ENCODE results near the gene RNF146. TPM values are rescaled to one million over a fixed set of nuclear protein-coding genes. Genes with fewer than 3 reads are reported as not detected.
"Not testable (repeated sequence)": the region's sequence is repeated elsewhere in the genome, so short reads cannot be mapped to it uniquely, and the experiment has no call there.

The RNF146 gene
- total RNA-seq, 2 experiments from 2014 or later, result 27.9 to 30.5 TPM

- CTCF ChIA-PET, result no interaction called here
- Mint-ChIP-seq H3K27me3 (no peaks in the 10 kb centered on the region), H3K36me3 (ENCODE audit: low read depth) (peaks cover 23% of the 10 kb centered on the region), H3K27ac (no peak overlapping the region), H3K4me3 (no peak overlapping the region), H3K9me3 (no peaks in the 10 kb centered on the region), H3K4me1 (no peaks in the 10 kb centered on the region)
- DNase-seq, result no peak
- POLR2A ChIA-PET, result interaction anchor here (1.0 kb wide), 1 partner anchor 13 kb away, joined by 3 read pairs; no protein-coding TSS in a partner anchor
Measured at GRCh38 chr6:127319686-127320085, 53.0 kb downstream of the RNF146 start.

DNA sequence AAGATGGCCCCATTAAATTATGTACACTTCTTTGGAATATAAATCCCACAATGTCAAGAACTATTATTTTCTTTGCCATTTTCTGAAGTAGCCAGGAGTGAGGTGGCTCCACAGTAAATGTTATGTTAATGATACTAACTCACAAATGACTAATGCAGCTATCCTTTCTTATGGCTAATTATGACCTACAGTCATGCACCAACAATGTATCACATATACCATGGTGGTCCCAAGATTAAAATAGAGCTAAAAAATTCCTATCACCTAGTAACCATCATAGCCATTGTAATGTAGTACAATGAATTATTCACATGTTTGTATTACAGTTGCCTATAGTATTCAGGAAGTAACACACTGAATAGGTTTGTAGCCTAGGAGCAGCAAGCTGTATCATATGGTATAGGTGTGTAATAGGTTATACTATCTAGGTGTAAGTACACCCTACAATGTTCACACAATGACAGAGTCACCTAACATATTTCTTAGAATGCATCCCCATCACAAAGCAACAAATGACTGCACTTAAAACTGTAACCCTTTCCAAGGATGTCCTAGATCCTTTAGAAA is 61.5 kb downstream of the RNF146 start:
- Mint-ChIP-seq H3K27ac (no peak overlapping the region), H3K4me1 (peaks cover 6% of the 10 kb centered on the region), H3K36me3 (ENCODE audit: low read depth) (peaks cover 30% of the 10 kb centered on the region), H3K27me3 (no peaks in the 10 kb centered on the region), H3K9me3 (no peaks in the 10 kb centered on the region), H3K4me3 (no peak overlapping the region)
- no peak for DNase-seq
- ChIA-PET CTCF (interaction anchor here (0.8 kb wide), 1 partner anchor 187 kb away, joined by 3 read pairs; no protein-coding TSS in a partner anchor), POLR2A (interaction anchor here (1.0 kb wide), 1 partner anchor 16 kb away, joined by 4 read pairs; the partner anchor contains the start of gene ECHDC1)

- H3K36me3 Mint-ChIP-seq (ENCODE audit: low read depth), result peaks cover 11% of the 10 kb centered on the region
- H3K27me3 Mint-ChIP-seq, H3K4me3 Mint-ChIP-seq, H3K9me3 Mint-ChIP-seq, DNase-seq, H3K27ac Mint-ChIP-seq, H3K4me1 Mint-ChIP-seq, POLR2A ChIA-PET: not testable (repeated sequence)
- CTCF ChIA-PET, result interaction anchor here (0.5 kb wide), 1 partner anchor 1545 kb away, joined by 3 read pairs; no protein-coding TSS in a partner anchor
Measured at GRCh38 chr6:127331256-127331655, 64.6 kb downstream of the RNF146 start.

DNA sequence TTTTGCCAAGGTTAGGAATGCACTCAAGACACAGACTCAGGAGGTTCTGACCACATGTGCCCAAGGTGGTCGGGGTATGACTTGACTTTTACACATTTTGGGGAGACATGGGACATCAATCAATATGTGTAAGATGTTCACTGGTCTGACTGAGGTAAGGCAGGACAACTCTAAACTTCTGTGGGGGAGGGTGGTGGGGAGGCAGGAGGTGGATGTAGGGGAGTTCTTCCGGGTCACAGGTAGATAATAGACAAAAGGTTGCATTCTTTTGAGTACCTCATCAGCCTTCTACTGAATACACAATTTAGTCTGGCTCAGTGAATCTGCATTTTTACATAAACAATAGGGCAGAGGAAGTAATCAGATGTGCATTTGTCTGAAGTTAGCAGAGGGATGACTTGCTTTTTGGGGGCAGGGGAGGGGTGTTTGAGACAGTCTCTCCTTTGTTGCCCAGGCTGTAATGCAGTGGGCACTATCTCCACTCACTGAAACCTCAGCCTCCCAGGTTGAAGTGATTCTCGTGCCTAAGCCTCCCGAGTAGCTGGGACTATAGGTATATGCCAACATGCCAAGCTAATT is 65.8 kb downstream of the RNF146 start:
- DNase-seq, result no peak
- CTCF ChIA-PET, result interaction anchor here (1.1 to 1.5 kb wide), 2 partner anchors 11 to 66 kb away, joined by 3 to 7 read pairs; partner anchors contain the start of genes ECHDC1 and RNF146
- Mint-ChIP-seq H3K4me1 (peaks cover 14% of the 10 kb centered on the region), H3K4me3 (no peak overlapping the region), H3K36me3 (ENCODE audit: low read depth) (peaks cover 10% of the 10 kb centered on the region), H3K9me3 (no peaks in the 10 kb centered on the region), H3K27ac (no peak overlapping the region), H3K27me3 (no peaks in the 10 kb centered on the region)
- POLR2A ChIA-PET, result interaction anchor here (1.4 to 1.7 kb wide), 2 partner anchors 10 to 13 kb away, joined by 3 to 4 read pairs; no protein-coding TSS in a partner anchor

Other genes with a start within 250 kb of the RNF146 start
- not detected for gene RSPO3, start 148.2 kb upstream of the RNF146 start, total RNA-seq
- gene ECHDC1, start 76.7 kb downstream of the RNF146 start, total RNA-seq, result 10 to 100 TPM; 35.1 to 35.5 TPM
- gene KIAA0408, start 192.5 kb downstream of the RNF146 start, total RNA-seq, result 10 to 100 TPM; 11.6 to 12.2 TPM

All from activated CD4-positive, alpha-beta memory T cell treated with anti-CD3 and anti-CD28 coated beads, Interleukin-2, amount 10 ng/mL, durations not matched to agents 7 days and 5 days (primary cell).